H9 (cell line): ENCODE data around the gene KIF26A. TPM values are rescaled to one million over a fixed set of nuclear protein-coding genes. Genes with fewer than 3 reads are reported as not detected.

Experiments
- DNase-seq: peaks from one replicate; pipeline ENCODE4 v3.0.0-alpha.2; 2017
- H2AFZ ChIP-seq: one replicate; pipeline ENCODE4 v1.6.1; 2013; ENCODE audit warnings: mild to moderate bottlenecking, low read length, control low read depth, moderate library complexity
- H2AK5ac ChIP-seq: 2 replicates; pipeline ENCODE4 v1.6.1; 2013; ENCODE audit warnings: low read length, control low read depth, mixed read lengths; ENCODE audit not compliant: insufficient read length
- H2BK120ac ChIP-seq: one replicate; pipeline ENCODE4 v1.6.1; 2013; ENCODE audit warnings: low read depth, mild to moderate bottlenecking, low read length, control low read depth, inconsistent platforms; ENCODE audit not compliant: poor library complexity, severe bottlenecking
- H2BK12ac ChIP-seq: 2 replicates; pipeline ENCODE4 v1.6.1; 2013; ENCODE audit warnings: low read length, control low read depth, mixed read lengths, low read depth; ENCODE audit not compliant: insufficient read length
- H2BK15ac ChIP-seq: 2 replicates; pipeline ENCODE4 v1.6.1; 2013; ENCODE audit warnings: low read depth, low read length, control low read depth
- H2BK20ac ChIP-seq: one replicate; pipeline ENCODE4 v1.6.1; 2013; ENCODE audit warnings: low read depth, mild to moderate bottlenecking, low read length, control low read depth, inconsistent platforms; ENCODE audit not compliant: poor library complexity, severe bottlenecking
- H2BK5ac ChIP-seq: 2 replicates; pipeline ENCODE4 v1.6.1; 2013; ENCODE audit warnings: low read length, control low read depth, mixed read lengths; ENCODE audit not compliant: insufficient read length
- H3K14ac ChIP-seq: 2 replicates; pipeline ENCODE4 v1.6.1; 2013; ENCODE audit warnings: low read length, control low read depth; ENCODE audit not compliant: insufficient read depth
- H3K18ac ChIP-seq: 2 replicates; pipeline ENCODE4 v1.6.1; 2013; ENCODE audit warnings: low read depth, mild to moderate bottlenecking, mixed read lengths, low read length, control low read depth; ENCODE audit not compliant: insufficient read length
- H3K23ac ChIP-seq: 2 replicates; pipeline ENCODE4 v1.6.1; 2013; ENCODE audit warnings: low read length, control low read depth, mixed read lengths, low read depth; ENCODE audit not compliant: insufficient read length
- H3K23me2 ChIP-seq: 2 replicates; pipeline ENCODE4 v1.6.1; 2013; ENCODE audit warnings: low read depth, mild to moderate bottlenecking, mixed read lengths, low read length, control low read depth; ENCODE audit not compliant: insufficient read length, poor library complexity, severe bottlenecking
- H3K27ac ChIP-seq: 2 replicates; pipeline ENCODE4 v1.5.1; 2013; ENCODE audit warnings: low read length, control low read depth, mixed read lengths, low read depth; ENCODE audit not compliant: insufficient read length
- H3K27me3 ChIP-seq: 2 replicates; pipeline ENCODE4 v1.6.1; 2013; ENCODE audit warnings: low read length, control low read depth, inconsistent platforms; ENCODE audit not compliant: insufficient read depth
- H3K4ac ChIP-seq: 2 replicates; pipeline ENCODE4 v1.6.1; 2013; ENCODE audit warnings: low read depth, mild to moderate bottlenecking, control low read depth, inconsistent platforms, low read length, moderate library complexity
- H3K4me1 ChIP-seq: 2 replicates; pipeline ENCODE4 v1.6.1; 2013; ENCODE audit warnings: low read length, control low read depth, inconsistent platforms; ENCODE audit not compliant: insufficient read depth
- H3K4me2 ChIP-seq: 2 replicates; pipeline ENCODE4 v1.6.1; 2013; ENCODE audit warnings: low read length, control low read depth, mixed read lengths; ENCODE audit not compliant: insufficient read length, insufficient read depth
- H3K56ac ChIP-seq: 2 replicates; pipeline ENCODE4 v1.6.1; 2013; ENCODE audit warnings: low read depth, mild to moderate bottlenecking, mixed read lengths, low read length, control low read depth; ENCODE audit not compliant: insufficient read length
- H3K79me1 ChIP-seq: 2 replicates; pipeline ENCODE4 v1.6.1; 2013; ENCODE audit warnings: low read depth, mild to moderate bottlenecking, moderate library complexity, low read length, control low read depth, inconsistent platforms; ENCODE audit not compliant: insufficient read depth, poor library complexity, severe bottlenecking
- H3K79me2 ChIP-seq: 2 replicates; pipeline ENCODE4 v1.6.1; 2013; ENCODE audit warnings: low read length, control low read depth, inconsistent platforms; ENCODE audit not compliant: insufficient read depth
- H3K9ac ChIP-seq: 2 replicates; pipeline ENCODE4 v1.6.1; 2013; ENCODE audit warnings: low read length, control low read depth, mixed read lengths; ENCODE audit not compliant: insufficient read length; ENCODE audit errors: extremely low read depth
- H3K9me3 ChIP-seq: one replicate; pipeline ENCODE4 v1.6.1; 2013; ENCODE audit warnings: low read depth, low read length, inconsistent platforms; ENCODE audit not compliant: control insufficient read depth
- H3T11ph ChIP-seq: one replicate; pipeline ENCODE4 v1.6.1; 2013; ENCODE audit warnings: mild to moderate bottlenecking, low read length, control low read depth, inconsistent platforms
- H4K20me1 ChIP-seq: one replicate; pipeline ENCODE4 v1.6.1; 2013; ENCODE audit not compliant: control insufficient read depth, insufficient read length, insufficient read depth
- H4K5ac ChIP-seq: 2 replicates; pipeline ENCODE4 v1.6.1; 2013; ENCODE audit warnings: low read depth, mild to moderate bottlenecking, mixed read lengths, low read length, control low read depth; ENCODE audit not compliant: insufficient read length
- H4K8ac ChIP-seq: replicated peaks from 2 replicates; pipeline ENCODE4 v1.6.1; 2013; ENCODE audit warnings: low read length, control low read depth, mixed read lengths, low read depth; ENCODE audit not compliant: insufficient read length
- H4K91ac ChIP-seq: 2 replicates; pipeline ENCODE4 v1.6.1; 2013; ENCODE audit warnings: low read depth, mild to moderate bottlenecking, moderate library complexity, mixed read lengths, low read length, control low read depth; ENCODE audit not compliant: insufficient read length
- H3K27ac Mint-ChIP-seq, 3 experiments: 2 replicates in 2 of 3; 3 replicates in 1 of 3; pipeline ENCODE4 v1.8.0; 2020 to 2021; ENCODE audit warnings: mixed read lengths in 3 of 3, mild to moderate bottlenecking in 1 of 3, moderate library complexity in 1 of 3
- H3K27me3 Mint-ChIP-seq: 2 replicates; pipeline ENCODE4 v1.8.0; 2021; ENCODE audit warnings: low read depth, mild to moderate bottlenecking, moderate library complexity, mixed read lengths
- H3K36me3 Mint-ChIP-seq, 3 experiments: 2 replicates in 2 of 3; 3 replicates in 1 of 3; pipeline ENCODE4 v1.8.0; 2020 to 2021; ENCODE audit warnings: low read depth in 3 of 3, mixed read lengths in 3 of 3; ENCODE audit not compliant: insufficient read depth in 1 of 3
- H3K4me1 Mint-ChIP-seq, 2 experiments: 2 replicates each; pipeline ENCODE4 v1.8.0; 2020; ENCODE audit warnings: mixed read lengths in 2 of 2
- H3K4me3 Mint-ChIP-seq, 2 experiments: 2 replicates in 1 of 2; 3 replicates in 1 of 2; pipeline ENCODE4 v1.8.0; 2020 to 2021; ENCODE audit warnings: mild to moderate bottlenecking in 2 of 2, mixed read lengths in 2 of 2, moderate library complexity in 1 of 2
- H3K9me3 Mint-ChIP-seq, 2 experiments: 2 replicates in 1 of 2; 3 replicates in 1 of 2; pipeline ENCODE4 v1.8.0; 2020; ENCODE audit warnings: mild to moderate bottlenecking in 2 of 2, mixed read lengths in 2 of 2, moderate library complexity in 1 of 2
- WGBS: extraction: QIAGEN DNeasy Blood & Tissue Kit; methylation state at CpG from one replicate; pipeline ENCODE4 v1.1.7; 2013; ENCODE audit warnings: missing lambda C conversion rate, low lambda C conversion rate, mixed read lengths; ENCODE audit not compliant: insufficient read length; ENCODE audit errors: extremely low coverage; 5-methylcytosine and 5-hydroxymethylcytosine counted together
- total RNA-seq: library from RNA; stranded (reverse); gene quantifications from 2 replicates; pipeline ENCODE4 v1.2.1, GENCODE V29; 2021
- TF ChIP-seq, protein P1 (sequence below): fragments of 200-600 bp; sonication (generic); conservative IDR thresholded peaks from 3 replicates; pipeline ENCODE4 v1.8.0; 2021; ENCODE audit warnings: antibody characterized with exemption, mild to moderate bottlenecking

Gene KIF26A
- total RNA-seq, 1 experiment from 2014 or later, result 44.2 TPM

- no peak overlapping the region for H2BK15ac ChIP-seq
- no peak overlapping the region for H2AFZ ChIP-seq
These were observed 27.7 kb upstream of the KIF26A start for GRCh38 chr14:104110491-104111209.

More at GRCh38 chr14:104110491-104111209, 27.7 kb upstream of the KIF26A start:
- H4K91ac ChIP-seq, result no peak overlapping the region
- H3K4me3 Mint-ChIP-seq, result no peak overlapping the region
- H2BK5ac ChIP-seq, result no peak overlapping the region
- no CpG with 5 or more reads among the region's 18 CpGs for WGBS
- H3K23ac ChIP-seq, result no peak overlapping the region
- H3K9me3 ChIP-seq, result no peaks in the 10 kb centered on the region
- no peak overlapping the region for H3K56ac ChIP-seq
- H3K4me1 ChIP-seq, result no peaks in the 10 kb centered on the region; the same call in 1 of the 2 replicates
- no peak overlapping the region for H4K5ac ChIP-seq
- no peak overlapping the region for H2BK12ac ChIP-seq
- no peak overlapping the region for H2BK120ac ChIP-seq
- no peak overlapping the region for H2AK5ac ChIP-seq
- H3K9ac ChIP-seq, result no peak overlapping the region
- H3K14ac ChIP-seq, result no peak overlapping the region; the same call in 1 of the 2 replicates
- H3K4me1 Mint-ChIP-seq, result peaks cover 2 to 16% of the 10 kb centered on the region in 2 experiments; a peak in 3 of 4 replicates
- no peak overlapping the region for H2BK20ac ChIP-seq
- no peak overlapping the region for H3K4me2 ChIP-seq
- no peak overlapping the region for H3K18ac ChIP-seq
- H3K27me3 Mint-ChIP-seq, result peaks cover 17% of the 10 kb centered on the region
- H3K27ac Mint-ChIP-seq, result peak overlapping the region in 2 of 3 experiments; percentile 70; a peak in 3 of 7 replicates
- H3K36me3 Mint-ChIP-seq, result no peaks in the 10 kb centered on the region
- no peak overlapping the region for H3K27ac ChIP-seq
- H4K8ac ChIP-seq, result no peak overlapping the region
- H4K20me1 ChIP-seq, result no peaks in the 10 kb centered on the region
- no peak for DNase-seq
- H3K23me2 ChIP-seq, result no peaks in the 10 kb centered on the region
- H3K79me2 ChIP-seq, result no peaks in the 10 kb centered on the region
- TF ChIP-seq, protein P1, sequence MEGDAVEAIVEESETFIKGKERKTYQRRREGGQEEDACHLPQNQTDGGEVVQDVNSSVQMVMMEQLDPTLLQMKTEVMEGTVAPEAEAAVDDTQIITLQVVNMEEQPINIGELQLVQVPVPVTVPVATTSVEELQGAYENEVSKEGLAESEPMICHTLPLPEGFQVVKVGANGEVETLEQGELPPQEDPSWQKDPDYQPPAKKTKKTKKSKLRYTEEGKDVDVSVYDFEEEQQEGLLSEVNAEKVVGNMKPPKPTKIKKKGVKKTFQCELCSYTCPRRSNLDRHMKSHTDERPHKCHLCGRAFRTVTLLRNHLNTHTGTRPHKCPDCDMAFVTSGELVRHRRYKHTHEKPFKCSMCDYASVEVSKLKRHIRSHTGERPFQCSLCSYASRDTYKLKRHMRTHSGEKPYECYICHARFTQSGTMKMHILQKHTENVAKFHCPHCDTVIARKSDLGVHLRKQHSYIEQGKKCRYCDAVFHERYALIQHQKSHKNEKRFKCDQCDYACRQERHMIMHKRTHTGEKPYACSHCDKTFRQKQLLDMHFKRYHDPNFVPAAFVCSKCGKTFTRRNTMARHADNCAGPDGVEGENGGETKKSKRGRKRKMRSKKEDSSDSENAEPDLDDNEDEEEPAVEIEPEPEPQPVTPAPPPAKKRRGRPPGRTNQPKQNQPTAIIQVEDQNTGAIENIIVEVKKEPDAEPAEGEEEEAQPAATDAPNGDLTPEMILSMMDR, result no peak
- H3K79me1 ChIP-seq, result no peaks in the 10 kb centered on the region
- H3K9me3 Mint-ChIP-seq, result no peaks in the 10 kb centered on the region; a peak in 1 of 5 replicates
- no peaks in the 10 kb centered on the region; the same call in 1 of the 2 replicates for H3K27me3 ChIP-seq
- H3T11ph ChIP-seq, result no peak overlapping the region
- no peak overlapping the region for H3K4ac ChIP-seq
